ENCODE data around the gene AGBL5.

AGBL5 gene

GRCh38 chr2:27050996-27051901 is at the start of gene AGBL5:
AGBL5 (plus strand) TSS chr2:27051668; CDS start chr2:27052959, 1,291 bp downstream.
- DNase-seq (ENCODE audit: low read depth in 4 of 4, low spot score in 1 of 4) = peak; percentile 86 to 93 (median 90)

GRCh38 chr2:27001950-27002349 is 49.5 kb upstream of the AGBL5 start:
- DNase-seq (ENCODE audit: low read depth in 4 of 4, low spot score in 1 of 4) = no peak

GRCh38 chr2:27003007-27003406 is 48.5 kb upstream of the AGBL5 start:
- DNase-seq (ENCODE audit: low read depth in 4 of 4, low spot score in 1 of 4) = no peak

GRCh38 chr2:27003857-27004256 is 47.6 kb upstream of the AGBL5 start:
- DNase-seq (ENCODE audit: low read depth in 4 of 4, low spot score in 1 of 4) = no peak

- no peak for DNase-seq (ENCODE audit: low read depth in 4 of 4, low spot score in 1 of 4)
Measured at GRCh38 chr2:27006602-27007415, 44.7 kb upstream of the AGBL5 start.

- no peak for DNase-seq (ENCODE audit: low read depth in 4 of 4, low spot score in 1 of 4)
Measured at GRCh38 chr2:27007416-27008374, 43.8 kb upstream of the AGBL5 start.

- DNase-seq (ENCODE audit: low read depth in 4 of 4, low spot score in 1 of 4) = no peak
Measured at GRCh38 chr2:27008678-27009077, 42.8 kb upstream of the AGBL5 start.

- no peak for DNase-seq (ENCODE audit: low read depth in 4 of 4, low spot score in 1 of 4)
Measured at GRCh38 chr2:27009083-27009482, 42.4 kb upstream of the AGBL5 start.

GRCh38 chr2:27009716-27010115 is 41.8 kb upstream of the AGBL5 start:
- DNase-seq (ENCODE audit: low read depth in 4 of 4, low spot score in 1 of 4) = no peak

- DNase-seq (ENCODE audit: low read depth in 4 of 4, low spot score in 1 of 4) = no peak
Measured at GRCh38 chr2:27010139-27010538, 41.3 kb upstream of the AGBL5 start.

GRCh38 chr2:27013738-27014137 is 37.7 kb upstream of the AGBL5 start:
- no peak for DNase-seq (ENCODE audit: low read depth in 4 of 4, low spot score in 1 of 4)

- no peak for DNase-seq (ENCODE audit: low read depth in 4 of 4, low spot score in 1 of 4)
Measured at GRCh38 chr2:27014771-27015433, 36.6 kb upstream of the AGBL5 start.

GRCh38 chr2:27016801-27017325 is 34.6 kb upstream of the AGBL5 start:
- peak in 3 of 4 experiments; percentile 15 to 22 (median 18) for DNase-seq (ENCODE audit: low read depth in 4 of 4, low spot score in 1 of 4)

GRCh38 chr2:27018142-27018541 is 33.3 kb upstream of the AGBL5 start:
- DNase-seq (ENCODE audit: low read depth in 4 of 4, low spot score in 1 of 4) = no peak

GRCh38 chr2:27019459-27019858 is 32.0 kb upstream of the AGBL5 start:
- DNase-seq (ENCODE audit: low read depth in 4 of 4, low spot score in 1 of 4) = no peak

GRCh38 chr2:27019931-27020855 is 31.3 kb upstream of the AGBL5 start:
- no peak for DNase-seq (ENCODE audit: low read depth in 4 of 4, low spot score in 1 of 4)

- no peak for DNase-seq (ENCODE audit: low read depth in 4 of 4, low spot score in 1 of 4)
Measured at GRCh38 chr2:27021253-27022049, 30.0 kb upstream of the AGBL5 start.

GRCh38 chr2:27023740-27024139 is 27.7 kb upstream of the AGBL5 start:
- no peak for DNase-seq (ENCODE audit: low read depth in 4 of 4, low spot score in 1 of 4)
